Stimulated activated CD4-positive, alpha-beta T cell treated with anti-CD3 and anti-CD28 coated beads, TNF-alpha, amount 100 ng/mL, for 4 hours (primary cell): ENCODE measurements around the gene MRPS27.

Experiments used
- DNase-seq, 3 experiments: peaks; one replicate each; pipeline ENCODE4 v3.0.0-alpha.2; 2020; ENCODE audit warnings: low read depth in 3 of 3

MRPS27 gene

DNA sequence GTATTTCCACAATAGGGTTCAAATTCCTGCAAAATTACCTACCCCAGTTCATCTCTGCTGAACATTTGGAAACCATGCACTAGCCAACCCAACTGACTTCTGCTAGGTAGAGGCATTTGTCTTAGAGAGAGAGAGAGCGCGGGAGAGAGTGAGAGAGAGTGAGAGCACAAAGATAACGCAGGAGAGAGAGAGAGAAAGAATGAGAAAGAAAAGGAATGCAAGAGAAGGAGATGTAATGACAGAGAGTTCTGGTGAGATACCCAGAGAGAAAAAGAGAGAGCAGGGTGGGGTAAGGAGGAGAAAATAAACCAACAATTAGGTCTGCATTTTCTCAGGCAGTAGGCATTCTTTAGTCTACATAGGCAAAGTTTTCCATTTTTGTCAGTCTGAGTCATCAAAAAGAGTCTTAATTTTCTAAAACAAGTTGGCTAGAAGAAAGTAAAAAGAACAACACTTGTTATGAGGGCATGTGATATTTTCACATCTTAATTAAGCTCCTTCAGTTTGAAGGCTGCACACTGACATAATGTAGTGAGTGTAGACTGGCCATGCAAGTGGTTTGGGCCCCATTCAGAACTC lies 114.5 kb downstream of the MRPS27 start:
- DNase-seq: no peak

GRCh38 chr5:72204946-72205345 lies 115.1 kb downstream of the MRPS27 start:
- no peak for DNase-seq

GRCh38 chr5:72203251-72203845 lies 116.7 kb downstream of the MRPS27 start:
- DNase-seq: no peak

- no peak for DNase-seq
Measured at GRCh38 chr5:72202331-72202825, 117.7 kb downstream of the MRPS27 start.

DNA sequence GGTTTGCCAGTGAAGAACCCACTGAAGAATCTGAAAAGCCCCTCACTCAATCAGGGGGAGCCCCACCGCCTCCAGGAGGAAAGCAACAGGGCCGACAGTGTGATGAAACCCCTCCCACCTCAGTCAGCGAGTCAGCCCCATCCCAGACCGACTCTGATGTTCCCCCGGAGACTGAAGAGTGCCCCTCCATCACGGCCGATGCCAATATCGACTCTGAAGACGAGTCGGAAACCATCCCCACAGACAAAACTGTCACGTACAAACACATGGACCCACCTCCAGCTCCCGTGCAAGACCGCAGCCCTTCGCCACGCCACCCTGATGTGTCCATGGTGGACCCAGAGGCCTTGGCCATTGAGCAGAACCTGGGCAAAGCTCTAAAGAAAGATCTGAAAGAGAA lies 120.4 kb downstream of the MRPS27 start:
- no peak for DNase-seq

DNA sequence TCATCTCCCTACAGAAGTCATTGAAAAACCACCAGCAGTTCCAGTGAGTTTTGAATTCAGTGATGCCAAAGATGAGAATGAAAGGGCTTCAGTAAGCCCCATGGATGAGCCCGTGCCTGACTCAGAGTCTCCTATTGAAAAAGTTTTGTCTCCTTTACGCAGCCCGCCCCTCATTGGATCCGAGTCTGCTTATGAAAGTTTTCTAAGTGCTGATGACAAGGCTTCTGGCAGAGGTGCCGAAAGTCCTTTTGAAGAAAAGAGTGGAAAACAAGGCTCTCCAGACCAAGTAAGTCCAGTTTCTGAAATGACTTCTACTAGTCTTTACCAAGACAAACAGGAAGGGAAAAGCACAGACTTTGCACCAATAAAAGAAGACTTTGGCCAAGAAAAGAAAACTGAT lies 122.6 kb downstream of the MRPS27 start:
- no peak for DNase-seq

GRCh38 chr5:72195581-72195980 lies 124.5 kb downstream of the MRPS27 start:
- no peak for DNase-seq

- DNase-seq: no peak
Measured at GRCh38 chr5:72194846-72195245, 125.2 kb downstream of the MRPS27 start.

DNA sequence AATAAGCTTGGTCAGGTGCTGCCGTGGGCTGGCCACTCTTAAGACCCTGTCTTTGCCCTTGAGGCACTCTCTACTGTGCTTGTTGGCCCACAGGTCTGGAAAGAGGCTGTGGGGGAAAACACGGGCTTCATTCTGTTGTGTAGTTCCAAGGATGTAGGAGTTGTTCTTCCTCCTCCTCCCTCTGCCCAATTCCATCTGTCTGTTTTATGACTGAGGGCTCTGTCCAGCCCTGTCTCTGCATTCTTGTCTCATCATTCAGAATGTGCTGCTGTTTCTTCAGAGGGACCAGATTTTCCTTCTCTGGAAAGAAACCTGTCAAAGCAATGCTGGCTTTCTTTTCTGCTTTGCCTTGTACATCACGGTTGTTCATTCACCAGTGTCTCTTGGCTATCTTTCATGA lies 128.6 kb downstream of the MRPS27 start:
- no peak for DNase-seq

GRCh38 chr5:72189146-72189545 lies 130.9 kb downstream of the MRPS27 start:
- no peak for DNase-seq

- DNase-seq: no peak
Measured at GRCh38 chr5:72188166-72188565, 131.9 kb downstream of the MRPS27 start.

DNA sequence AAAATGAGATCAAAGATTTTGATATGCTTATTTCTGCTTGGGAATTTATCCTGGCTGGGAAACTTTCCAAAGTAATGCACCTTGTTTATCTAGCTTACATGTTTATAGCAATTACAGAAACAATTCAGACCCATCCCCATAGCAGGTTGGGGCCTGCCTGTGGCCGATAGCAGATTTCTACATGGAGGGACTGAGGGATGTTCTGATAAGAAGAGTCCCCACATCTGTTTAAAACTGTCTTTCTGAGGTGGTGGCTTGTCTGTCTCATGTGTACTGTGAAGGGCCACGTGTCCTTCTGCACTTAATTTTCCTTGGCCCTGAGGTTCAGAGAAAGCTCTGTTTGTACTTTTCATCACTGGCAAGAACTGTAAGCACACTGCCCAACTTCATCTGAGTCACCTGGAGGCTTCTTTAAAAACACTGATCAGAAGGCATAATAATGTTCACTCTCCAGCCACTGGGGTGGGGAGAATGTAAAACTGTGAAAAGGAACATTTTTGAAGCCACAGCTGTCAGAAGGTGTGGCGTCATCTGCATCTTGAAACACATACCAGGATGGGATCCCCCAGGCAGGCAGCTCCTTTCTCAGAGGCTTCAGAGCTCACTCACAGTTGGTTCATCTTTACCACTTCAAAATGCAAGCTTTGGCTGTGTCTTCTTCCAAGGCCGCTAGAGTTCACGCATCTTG lies 132.5 kb downstream of the MRPS27 start:
- DNase-seq: no peak

GRCh38 chr5:72185496-72186329 lies 134.3 kb downstream of the MRPS27 start:
- no peak for DNase-seq

GRCh38 chr5:72184408-72184807 lies 135.6 kb downstream of the MRPS27 start:
- no peak for DNase-seq

GRCh38 chr5:72183101-72183520 lies 136.9 kb downstream of the MRPS27 start:
- DNase-seq: no peak

DNA sequence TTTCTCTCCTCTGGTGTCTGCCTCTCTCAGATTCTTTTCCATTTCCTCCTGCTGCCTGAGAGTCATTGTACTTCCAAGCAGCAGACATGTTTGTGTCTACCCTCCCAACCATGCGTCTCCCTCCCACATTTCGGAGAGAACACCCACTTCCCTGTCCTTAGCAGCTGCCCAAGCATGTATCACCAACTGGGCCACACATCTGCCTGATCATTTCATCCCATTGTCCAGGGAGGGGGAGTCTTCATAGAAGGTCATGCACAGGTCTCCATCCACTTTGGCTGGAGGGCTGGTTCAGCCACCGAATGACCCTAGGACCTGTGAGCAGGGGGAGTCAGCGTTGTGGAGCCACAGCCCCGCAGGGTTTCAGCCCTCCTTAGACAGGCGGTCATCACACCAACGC lies 137.4 kb downstream of the MRPS27 start:
- no peak for DNase-seq

GRCh38 chr5:72180925-72181324 lies 139.1 kb downstream of the MRPS27 start:
- DNase-seq: no peak

- DNase-seq: no peak
Measured at GRCh38 chr5:72179816-72180440, 140.1 kb downstream of the MRPS27 start.

DNA sequence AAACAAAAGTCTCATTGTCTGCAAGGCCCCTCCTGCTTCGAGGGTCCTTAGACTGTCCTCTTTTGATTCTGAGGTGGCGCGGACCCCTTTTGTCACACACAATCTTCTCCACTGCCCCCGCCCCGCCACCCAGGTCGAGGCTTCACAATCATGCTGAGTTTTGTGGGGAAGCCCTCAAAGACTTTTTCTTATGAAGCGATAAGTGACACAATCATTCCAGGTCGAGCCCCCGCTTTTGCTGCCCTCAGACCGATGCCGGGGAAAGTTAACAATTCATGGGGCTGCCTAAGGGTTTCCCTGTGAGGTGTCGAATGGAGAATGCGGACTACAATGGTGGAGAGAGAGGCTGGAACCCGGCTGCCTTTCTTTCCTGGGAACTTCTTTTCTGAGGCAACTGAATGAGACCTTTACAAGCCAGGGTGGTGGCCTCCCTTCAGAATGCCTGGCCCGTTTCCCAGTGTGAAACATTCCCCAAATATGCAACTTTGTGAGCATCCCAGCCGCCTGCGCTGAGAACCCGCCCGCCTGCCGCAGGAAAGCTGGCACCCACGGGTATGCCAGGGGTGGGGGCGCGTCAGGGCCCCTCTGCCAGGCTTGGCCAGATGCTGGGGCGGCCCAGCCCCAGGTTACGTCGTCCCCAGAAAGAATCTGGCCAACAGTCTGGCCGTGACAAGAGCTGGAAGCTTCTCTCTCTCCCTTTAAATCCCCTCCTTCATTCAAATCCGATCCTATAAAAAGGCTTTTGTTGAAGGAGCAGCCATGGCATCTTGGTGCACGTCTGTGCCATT lies 140.8 kb downstream of the MRPS27 start:
- DNase-seq: no peak

DNA sequence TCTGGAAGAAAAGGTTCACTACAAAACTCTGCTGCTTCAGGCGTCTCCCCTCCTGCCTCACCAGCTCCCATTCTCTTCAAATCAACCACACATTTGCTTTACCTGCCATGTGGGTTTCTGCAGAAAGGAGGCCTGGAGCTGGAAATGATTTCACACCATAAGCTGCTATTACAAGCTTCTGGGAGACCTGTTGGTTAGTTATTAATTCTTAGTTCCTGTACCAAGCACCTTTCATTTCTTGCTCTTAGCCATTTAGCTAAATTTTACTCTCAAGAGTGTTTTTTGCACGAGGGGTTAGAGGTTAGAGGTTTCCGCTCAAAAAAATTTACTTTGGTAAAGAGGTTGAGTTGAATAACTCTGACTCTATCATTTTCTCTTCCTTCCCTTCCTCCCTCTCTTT lies 142.5 kb downstream of the MRPS27 start:
- DNase-seq: no peak

DNA sequence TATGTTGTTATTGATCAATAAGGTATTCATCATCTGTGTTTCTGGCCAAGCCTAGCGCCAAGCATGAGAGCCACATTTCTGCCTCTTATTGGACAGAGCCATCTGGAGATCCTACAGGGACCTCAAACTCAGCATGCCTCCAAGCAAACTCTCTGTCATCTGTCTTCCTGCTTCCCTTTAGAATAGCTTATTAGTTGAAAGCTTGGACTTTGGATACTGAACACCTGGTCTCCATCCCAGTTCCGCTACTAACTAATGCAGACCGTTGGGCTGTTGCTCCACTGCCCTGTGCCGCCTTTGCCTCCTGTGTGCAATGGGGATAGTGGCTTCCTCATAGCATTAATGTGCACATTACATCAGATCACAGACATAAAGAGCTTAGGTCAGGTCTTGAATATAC lies 147.3 kb downstream of the MRPS27 start:
- DNase-seq: no peak
